TTC549 (cell line): Measurements from ENCODE around the gene PLIN4.
"Not testable (repeated sequence)": the region's sequence is repeated elsewhere in the genome, so short reads cannot be mapped to it uniquely, and the experiment has no call there.

Experiments used
- FAIRE-seq: peaks from 2 replicates; lab custom pipeline; 2012; peaks lifted over from hg19 to GRCh38; lab: Jason Lieb, UNC

PLIN4 gene

GRCh38 chr19:4543842-4544647 is 25.8 kb upstream of the PLIN4 start:
- FAIRE-seq = no peak

- no peak for FAIRE-seq
Measured at GRCh38 chr19:4542896-4543841, 24.9 kb upstream of the PLIN4 start.

- FAIRE-seq = not testable (repeated sequence)
Measured at GRCh38 chr19:4541806-4542145, 23.5 kb upstream of the PLIN4 start.

GRCh38 chr19:4541114-4541805 is 23.0 kb upstream of the PLIN4 start:
- no peak for FAIRE-seq

GRCh38 chr19:4539693-4540581 is 21.7 kb upstream of the PLIN4 start, which contains the start of gene LRG1:
Gene LRG1 (minus strand): TSS chr19:4540036. CDS start chr19:4540013, 23 bp downstream.
- FAIRE-seq = no peak

- no peak for FAIRE-seq
Measured at GRCh38 chr19:4539169-4539692, 20.9 kb upstream of the PLIN4 start.

GRCh38 chr19:4538601-4538954 is 20.3 kb upstream of the PLIN4 start:
- no peak for FAIRE-seq

- FAIRE-seq = no peak
Measured at GRCh38 chr19:4537953-4538600, 19.8 kb upstream of the PLIN4 start.

- no peak for FAIRE-seq
Measured at GRCh38 chr19:4536798-4537197, 18.5 kb upstream of the PLIN4 start.

GRCh38 chr19:4534836-4535658 is 16.8 kb upstream of the PLIN4 start, which contains the start of gene PLIN5:
Gene PLIN5 (minus strand): TSS chr19:4535224. CDS start chr19:4534074, 1,150 bp downstream.
- FAIRE-seq = no peak

GRCh38 chr19:4533835-4534424 is 15.6 kb upstream of the PLIN4 start:
- FAIRE-seq = no peak

GRCh38 chr19:4533334-4533733 is 15.0 kb upstream of the PLIN4 start:
- FAIRE-seq = no peak

- FAIRE-seq = no peak
Measured at GRCh38 chr19:4531562-4532165, 13.4 kb upstream of the PLIN4 start.

GRCh38 chr19:4529924-4530522 is 11.7 kb upstream of the PLIN4 start:
- FAIRE-seq = no peak

- FAIRE-seq = no peak
Measured at GRCh38 chr19:4528843-4529242, 10.6 kb upstream of the PLIN4 start.

GRCh38 chr19:4527377-4527776 is 9.1 kb upstream of the PLIN4 start:
- FAIRE-seq = not testable (repeated sequence)

GRCh38 chr19:4525563-4526002 is 7.3 kb upstream of the PLIN4 start:
- FAIRE-seq = no peak

GRCh38 chr19:4524808-4525562 is 6.7 kb upstream of the PLIN4 start:
- no peak for FAIRE-seq
